HG03139 (cell line): Measurements from ENCODE around the gene CAPN9.

Source experiments
- ATAC-seq: cut with Tn5 transposase; IDR thresholded peaks from one replicate; pipeline ENCODE4 v1.9.1; 2021; ENCODE audit not compliant: unreplicated experiment

The CAPN9 gene

DNA sequence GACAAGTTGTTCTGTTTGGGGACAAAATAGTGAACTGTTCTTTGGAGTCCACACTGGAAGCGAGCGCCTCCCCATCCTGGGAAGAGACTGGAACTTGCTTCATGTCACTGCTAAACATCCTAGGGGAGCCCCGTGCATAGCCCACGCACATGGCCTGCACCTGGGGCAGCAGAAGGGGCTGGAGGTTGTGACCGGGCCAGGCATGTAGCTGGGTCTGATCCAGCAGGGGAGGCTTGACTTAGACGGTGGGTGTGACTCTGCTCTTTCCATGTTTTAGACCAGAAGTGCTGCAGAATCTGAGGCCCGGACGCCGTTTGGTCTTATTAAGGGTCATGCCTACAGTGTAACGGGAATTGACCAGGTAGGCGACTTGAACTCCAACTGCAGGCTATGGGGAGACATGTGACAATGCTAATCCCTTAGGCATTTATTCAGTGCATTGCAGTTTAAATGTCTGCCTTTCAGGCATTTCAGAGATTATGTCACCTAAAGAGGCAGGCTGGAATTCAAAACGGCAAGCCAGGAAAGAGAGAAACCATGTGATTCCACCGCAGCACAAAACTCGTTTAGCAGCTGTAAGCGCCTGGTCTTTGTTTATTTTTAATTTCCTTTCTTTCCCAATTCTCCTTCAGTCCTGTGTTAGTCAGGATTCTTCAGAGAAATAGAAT, 21.8 kb downstream of the CAPN9 start:
- no peak for ATAC-seq

DNA sequence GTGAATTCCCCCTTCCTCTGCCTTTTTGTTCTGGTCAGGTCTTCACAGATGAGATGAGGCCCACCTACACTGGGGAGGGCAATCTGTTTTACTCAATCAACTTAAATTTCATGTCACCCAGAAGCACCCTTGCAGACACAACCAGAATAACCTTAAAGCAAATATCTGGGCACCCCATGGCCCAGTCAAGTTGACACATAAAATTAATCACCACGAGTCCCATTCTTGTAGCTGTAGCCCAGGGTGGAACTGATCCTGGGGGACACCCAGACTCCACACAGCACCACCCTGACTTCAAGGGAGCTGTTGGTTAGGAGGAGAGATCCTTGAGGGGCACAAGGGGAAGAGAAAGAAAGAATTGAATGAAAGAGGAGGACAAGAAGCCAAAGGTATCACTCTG, 23.1 kb downstream of the CAPN9 start:
- ATAC-seq = no peak

DNA sequence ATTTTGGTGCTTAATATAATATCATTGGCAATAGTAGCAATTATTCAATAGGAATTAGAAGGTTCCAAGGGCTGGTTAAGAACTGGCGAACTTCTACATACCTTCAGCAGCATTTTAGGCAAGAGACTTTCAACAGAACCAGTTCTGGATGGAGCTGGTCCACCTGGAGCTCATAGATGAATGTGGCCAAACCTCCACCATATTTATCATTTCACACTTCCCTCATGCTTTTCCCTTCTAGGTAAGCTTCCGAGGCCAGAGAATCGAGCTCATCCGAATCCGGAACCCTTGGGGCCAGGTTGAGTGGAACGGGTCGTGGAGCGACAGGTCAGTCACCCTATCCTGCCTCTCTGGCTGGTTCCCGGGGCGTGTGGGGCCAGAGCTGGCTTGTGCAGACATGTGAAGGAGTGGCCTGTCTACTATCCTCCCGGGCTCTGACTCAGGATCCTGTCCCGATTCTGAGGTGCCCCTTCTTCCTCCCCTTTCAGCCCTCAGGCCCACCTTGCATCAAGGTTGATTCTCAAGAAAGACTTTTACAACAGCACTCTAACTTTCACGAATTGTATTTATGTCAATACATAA, 24.7 kb downstream of the CAPN9 start:
- no peak for ATAC-seq

DNA sequence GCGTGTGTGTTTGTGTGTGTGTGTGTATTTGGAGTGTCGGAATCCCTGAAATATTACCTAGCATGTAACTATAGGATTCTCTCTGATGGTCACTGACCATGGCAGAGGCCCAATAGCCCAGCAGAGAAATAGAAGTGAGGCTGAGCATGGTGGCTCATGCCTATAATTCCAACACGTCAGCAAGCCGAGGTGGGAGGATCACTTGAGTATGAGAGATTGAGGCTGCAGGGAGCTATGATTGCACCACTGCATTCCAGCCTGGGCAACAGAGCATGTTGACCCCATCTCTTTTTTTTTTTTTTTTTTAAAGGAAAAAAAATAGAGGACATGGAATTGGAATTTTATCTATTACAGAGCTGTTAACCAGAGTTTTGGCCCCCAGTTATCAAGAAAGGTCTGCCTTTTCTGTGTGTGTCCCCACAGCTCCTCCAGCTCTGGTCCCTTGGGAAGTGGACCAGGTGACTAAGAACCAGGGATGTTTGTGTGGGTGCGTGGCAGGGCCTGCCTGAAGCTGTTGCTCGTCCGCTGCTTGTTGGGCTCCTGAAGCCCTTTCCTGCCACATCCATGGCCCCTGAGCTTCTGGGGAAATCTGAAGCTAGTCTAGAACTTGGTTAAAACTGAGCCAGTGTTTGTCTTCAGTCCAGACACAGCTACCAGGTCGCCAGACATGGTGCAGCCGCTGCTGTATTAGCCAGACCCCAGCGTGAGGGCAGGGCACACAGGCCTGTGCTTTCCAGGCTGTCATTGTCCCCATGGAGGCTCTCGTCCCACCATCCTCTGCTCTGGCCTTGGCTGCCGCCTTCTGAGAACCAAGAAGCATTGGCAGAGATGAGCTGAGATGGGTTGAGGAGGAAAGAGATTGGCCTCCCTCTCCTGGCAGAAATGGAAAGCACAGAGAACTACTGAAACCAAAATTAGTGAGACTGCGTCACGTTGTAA, 25.5 kb downstream of the CAPN9 start:
- ATAC-seq = no peak

DNA sequence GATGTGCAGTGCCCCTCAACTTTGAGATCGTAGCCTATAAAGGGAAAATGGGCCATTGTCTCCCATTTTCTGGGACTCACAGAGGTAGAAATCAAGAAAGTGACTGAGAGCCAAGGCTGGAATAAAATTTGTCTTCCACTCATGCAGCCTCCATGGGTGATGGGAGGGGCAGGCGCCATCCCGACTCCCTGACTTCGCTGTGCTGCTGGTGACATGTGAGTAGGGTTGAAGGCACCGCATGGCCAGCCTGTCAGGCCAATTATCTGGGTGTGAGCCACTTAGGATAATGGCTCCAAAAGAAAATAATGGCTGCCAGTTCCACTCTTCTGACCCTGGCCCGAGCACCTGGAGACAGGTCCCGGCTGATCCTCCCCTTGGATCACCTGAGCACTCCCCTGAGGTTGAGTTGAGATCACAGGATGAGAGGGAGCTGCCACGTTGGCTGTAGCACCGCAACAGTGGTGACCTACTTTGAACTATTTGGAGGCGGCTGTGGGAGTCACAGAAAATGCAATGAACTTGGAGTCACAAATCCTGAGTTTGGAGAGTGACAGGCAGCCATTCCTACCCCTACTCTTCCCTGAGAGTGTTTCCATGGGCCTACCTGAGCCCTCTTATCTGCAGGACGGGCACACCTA, 26.3 kb downstream of the CAPN9 start:
- ATAC-seq = no peak

DNA sequence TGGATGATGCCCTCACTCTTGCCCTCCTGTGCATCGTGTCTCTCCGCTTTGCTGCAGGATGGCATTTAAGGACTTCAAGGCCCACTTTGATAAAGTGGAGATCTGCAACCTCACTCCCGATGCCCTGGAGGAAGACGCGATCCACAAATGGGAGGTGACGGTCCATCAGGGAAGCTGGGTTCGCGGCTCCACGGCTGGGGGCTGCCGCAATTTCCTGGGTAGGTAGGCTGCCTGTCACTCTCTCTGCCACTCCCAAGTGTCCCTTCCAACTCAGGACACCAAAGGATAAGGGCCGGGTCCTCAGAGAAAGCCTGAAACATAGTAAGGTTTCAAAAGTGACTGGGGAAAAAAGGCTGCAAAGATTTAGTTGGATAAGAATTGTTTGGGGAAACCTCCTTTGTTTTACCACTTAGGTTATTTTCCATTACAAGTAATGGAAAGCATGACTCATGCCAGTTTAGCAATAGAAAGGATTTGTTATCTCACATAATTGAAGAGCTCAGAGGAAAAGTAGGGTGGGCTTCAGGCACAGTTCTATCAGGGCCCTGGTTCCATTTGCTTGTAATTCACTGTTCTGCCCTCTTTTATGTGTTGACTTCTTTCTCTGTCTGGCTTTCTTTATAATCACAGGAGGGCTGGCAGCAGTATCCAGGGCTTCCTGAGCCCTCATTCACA, 31.9 kb downstream of the CAPN9 start:
- no peak for ATAC-seq

DNA sequence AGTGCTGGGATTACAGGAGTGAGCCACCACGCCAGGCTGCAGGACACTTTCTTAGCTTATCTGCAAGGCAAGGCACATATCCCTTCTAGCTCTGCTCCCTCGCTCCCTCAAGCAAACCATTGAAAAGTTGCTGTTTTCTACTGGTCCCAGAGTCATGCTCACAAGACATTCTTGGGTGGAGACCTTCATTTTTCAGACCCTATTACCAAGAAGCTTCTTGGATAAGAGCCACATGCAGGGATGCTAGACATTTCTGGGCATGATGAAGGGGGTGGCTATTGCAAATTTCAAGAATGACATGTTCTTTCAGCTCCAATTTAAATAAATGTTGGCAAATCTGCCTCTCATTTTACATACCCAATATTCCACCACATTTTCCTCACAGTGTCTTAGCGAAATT, 33.9 kb downstream of the CAPN9 start:
- no peak for ATAC-seq

DNA sequence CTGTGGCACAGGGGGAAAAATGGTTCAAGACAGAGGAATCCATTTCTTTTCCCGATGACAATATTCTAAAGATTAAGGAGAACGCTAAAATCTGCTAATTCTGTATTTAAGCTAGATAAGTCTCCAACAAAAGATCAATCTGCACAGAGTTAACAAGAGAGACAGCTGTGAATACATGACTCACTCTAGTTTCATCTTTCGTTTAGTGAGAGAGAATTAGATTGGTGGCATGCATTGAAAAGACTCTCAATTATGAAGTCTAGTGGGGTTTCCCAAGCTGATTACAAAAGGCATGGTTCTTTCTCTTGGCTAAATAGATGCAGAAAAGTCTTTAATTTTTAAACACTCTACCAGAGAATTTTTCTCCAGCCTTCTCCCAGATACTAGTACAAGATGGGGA, 34.4 kb downstream of the CAPN9 start:
- ATAC-seq = peak; percentile 65

DNA sequence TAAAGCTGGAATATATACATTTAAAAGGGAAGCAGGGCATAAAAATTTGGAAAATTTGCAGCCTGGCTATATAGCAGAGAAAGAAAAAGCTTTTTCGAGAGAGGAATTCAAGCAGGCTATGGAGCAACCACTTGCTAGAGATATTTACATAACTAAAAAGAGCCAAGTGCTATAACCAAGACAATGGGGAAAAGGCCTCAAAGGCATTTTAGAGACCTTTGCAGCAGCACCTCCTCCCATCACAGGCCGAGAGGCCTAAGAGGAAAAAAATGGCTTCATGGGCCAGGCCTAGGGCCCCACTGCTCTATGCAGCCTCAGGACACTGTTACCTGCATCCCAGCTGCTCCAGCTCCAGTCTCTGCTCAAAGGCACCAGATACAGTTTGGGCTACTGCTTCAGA, 37.0 kb downstream of the CAPN9 start:
- no peak for ATAC-seq

DNA sequence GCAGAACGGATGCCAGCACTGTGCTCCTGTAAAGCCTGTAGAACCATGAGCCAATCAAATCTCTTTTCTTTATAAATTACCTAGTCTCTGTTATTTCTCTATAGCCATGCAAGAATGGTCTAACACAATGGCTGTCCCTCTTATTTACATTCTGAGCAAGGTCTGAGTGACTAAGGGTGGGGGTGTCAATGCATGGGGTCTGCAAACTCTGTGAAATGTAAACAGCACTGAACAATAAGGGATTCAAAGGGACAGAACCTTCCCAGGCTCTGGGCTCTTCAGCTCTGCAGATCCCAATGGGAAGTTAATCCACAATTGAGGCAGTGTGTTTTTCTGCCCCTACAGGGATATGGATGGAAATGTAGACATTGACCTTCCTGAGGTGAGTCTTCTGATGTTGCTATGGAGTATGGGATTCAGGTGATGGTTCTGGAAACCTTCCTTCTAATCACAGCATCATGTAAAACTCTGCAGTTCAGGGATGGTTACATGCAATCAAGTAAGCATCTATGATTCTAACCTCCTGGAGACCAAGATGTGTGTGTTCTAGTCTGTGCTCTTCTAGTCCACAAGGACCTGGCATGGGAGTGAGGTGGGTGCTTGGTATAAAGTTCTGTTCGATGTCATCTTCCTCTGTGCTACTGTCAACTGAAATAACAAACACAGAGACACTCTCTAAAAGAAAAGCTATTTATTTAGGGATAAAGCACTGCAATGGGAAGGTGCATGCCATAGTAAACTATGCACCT, 38.6 kb downstream of the CAPN9 start:
- ATAC-seq = no peak

DNA sequence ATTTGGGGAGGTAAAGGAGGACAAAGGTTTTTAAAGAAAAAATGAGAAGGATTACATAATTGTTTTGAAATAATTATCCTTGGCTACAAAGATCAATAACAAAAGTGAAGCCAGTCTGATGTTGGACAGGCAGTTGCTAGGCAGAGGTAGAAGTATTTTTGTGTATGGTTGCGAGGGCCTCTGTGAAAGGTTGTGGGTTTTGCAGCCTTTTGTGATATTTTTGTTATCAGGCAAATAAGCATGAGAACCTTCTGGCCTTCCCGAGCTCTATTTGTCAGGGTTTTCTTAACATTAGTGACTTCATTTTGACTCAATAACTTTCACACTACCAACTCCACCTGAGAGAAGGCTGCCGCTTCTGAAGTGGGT, 39.2 kb downstream of the CAPN9 start:
- ATAC-seq = no peak

DNA sequence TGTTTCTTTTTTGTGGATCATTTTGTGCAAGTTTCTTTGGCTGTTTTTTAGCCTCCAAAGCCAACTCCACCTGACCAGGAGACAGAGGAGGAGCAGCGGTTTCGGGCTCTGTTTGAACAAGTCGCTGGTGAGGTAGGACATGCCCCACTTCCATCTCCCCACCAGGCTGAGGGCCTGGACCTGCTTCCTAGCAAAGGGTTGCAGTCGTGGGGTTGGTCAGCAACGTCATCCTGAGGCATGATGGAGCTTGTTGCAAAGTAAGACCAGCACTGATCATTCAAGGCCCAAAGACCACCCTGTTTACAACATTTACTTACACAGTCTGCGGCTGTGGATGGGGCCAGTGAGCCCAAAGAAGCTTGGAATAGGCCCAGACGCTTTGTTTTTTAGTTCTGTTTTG, 40.3 kb downstream of the CAPN9 start:
- ATAC-seq = no peak

DNA sequence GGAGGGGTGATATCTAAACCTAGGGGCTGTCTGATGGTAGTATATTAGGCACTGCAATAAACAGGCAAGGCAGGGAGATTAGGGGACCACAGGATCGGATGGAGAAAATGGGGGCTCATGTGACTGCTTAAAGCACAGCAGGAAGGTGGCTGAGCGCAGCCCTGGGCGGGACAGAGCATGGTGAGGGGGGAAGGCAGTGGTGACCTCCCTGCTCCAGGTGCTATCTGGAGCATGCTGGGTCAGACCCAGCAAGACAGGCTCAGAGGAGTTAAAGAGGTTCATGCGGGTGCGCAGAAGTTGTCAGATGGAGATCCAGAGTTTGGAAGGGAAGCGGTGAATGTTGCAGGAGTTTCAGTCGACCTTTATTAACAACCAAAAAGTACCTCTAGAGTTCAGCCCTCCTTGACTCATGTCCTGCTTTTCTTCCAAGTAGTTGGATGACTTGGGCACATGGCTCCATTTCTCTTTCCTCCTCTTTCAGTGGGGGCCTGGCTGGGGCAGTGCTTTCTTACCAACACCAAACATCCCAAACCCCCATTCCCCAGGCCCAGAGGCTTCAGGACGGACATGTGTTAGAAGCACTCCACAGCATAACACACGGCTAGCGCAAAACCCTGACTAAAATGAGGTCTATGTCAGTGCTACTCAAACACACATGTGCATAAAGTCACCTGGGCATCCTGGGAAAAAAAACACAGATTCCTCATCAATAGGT, 41.5 kb downstream of the CAPN9 start:
- ATAC-seq = no peak

DNA sequence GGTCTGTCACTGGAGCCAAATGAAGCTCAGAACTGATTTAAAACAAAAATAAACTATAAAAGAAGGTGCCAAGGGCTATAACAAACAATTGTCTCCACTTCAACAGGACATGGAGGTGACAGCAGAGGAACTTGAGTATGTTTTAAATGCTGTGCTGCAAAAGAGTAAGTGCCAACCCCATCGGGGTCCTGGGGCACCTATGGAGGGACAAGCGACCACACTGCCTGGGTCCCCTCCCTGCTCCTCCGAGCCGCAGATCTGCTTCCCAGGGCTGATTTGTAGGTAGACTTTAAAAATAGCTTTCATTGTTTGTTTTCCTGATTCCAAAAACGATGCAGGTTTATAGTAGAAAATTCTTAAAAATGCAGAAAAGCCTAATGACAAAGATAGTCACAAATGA, 42.8 kb downstream of the CAPN9 start:
- ATAC-seq = no peak

DNA sequence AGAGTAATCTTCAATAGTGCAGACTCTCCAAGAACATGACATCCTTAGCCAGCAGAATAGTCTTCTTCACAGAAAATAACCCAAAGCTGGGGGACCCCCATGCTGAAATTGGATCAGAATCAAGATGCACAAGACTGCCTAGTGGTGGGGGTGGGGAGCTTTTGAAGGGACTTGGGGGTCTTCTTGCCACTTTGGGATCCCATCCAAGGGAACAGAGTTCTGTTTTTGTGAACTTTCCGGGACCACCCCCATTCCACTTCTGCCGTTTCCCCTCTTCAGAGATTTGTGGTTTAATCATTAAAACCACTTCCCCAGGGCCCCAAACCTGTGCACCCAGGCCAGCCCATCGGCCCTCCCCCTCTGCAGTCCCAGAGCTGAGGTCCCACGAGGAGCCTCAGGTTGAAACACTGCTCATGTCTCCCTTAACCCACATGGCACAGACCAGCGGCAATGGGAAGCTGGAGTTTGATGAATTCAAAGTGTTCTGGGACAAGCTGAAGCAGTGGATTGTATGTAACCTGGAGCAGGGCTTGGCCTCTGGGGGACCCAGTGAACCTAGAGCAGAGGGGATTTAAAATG, 44.9 kb downstream of the CAPN9 start:
- ATAC-seq = no peak

DNA sequence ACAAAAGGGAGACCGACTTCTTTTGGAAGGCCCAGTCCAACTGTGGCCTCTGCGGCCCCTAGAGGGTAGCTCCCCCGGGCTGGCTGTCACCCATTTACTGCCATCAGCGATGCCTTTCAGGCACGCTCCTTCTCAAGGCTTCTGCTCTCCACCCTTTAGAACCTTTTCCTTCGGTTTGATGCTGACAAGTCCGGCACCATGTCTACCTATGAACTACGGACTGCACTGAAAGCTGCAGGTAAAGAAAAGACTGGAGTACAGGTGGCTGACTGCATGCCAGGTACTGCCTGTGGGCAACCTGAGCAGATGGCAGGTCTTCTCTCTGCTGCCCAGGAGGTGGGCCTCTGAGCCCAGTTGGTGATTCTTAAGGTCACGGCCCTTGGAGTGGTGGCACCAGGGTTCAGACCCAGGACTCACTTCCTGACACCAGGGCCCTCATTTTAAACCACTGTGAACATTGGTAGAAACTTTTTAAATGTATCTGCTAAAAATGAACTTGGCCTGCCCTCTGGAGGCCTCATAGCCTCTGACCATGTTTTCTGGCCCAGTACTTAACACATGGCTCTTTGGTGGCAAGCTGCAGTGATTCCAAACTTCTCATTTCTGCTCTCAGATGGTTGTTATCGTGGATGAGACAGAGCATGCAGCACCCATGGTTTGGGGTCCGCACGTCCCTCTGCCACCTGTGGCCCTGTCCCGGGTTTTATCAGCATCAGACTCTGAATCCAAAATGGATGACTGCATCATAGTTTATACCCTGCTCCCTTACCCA, 45.7 kb downstream of the CAPN9 start:
- no peak for ATAC-seq

DNA sequence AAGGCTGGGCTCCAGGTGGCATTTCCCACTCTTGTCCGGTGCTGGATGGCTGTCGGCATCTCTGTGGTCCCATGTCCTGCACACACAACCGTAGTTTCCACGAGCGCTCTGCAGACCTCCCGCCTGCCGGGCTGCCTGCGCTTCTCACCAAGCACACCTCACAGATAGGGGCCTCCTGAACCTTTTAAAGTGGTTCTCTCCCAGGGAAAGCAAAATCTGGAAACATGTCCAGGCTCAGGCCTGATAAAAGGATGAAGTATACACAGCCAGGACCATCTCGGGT, 46.2 kb downstream of the CAPN9 start:
- no peak for ATAC-seq

DNA sequence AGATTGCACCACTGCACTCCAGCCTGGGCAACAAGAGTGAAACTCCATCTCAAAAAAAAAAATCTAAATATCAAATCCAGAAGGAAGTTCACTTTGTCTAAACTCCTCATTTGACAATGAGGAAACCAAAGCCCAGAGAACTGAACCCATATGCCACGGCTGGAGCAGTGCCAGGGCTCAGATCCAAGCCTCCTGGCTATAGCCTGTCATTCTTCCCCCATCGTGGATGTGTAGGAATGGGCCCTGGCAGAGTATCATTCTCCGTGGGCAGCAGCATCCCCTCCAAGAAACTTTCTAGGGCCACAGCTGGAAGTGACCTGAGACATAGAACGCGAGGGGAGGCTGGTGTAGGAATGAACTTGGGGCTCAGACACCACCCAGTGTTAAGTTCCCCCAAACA, 47.2 kb downstream of the CAPN9 start:
- no peak for ATAC-seq
